Astrocyte (in vitro differentiated cells and primary cell): ENCODE data around the gene TRAP1. TPM values are rescaled to one million over a fixed set of nuclear protein-coding genes. Genes with fewer than 3 reads are reported as not detected.

Experiments
- DNase-seq: peaks from one replicate; pipeline ENCODE4 v3.0.0-alpha.2; 2010; ENCODE audit warnings: low read depth
- FAIRE-seq: peaks from 2 replicates; lab custom pipeline; 2011; peaks lifted over from hg19 to GRCh38; lab: Jason Lieb, UNC
- H2AFZ ChIP-seq: 2 replicates; pipeline ENCODE4 v1.6.0; 2012; ENCODE audit warnings: low read depth, low read length, inconsistent platforms
- H3K27ac ChIP-seq: 2 replicates; pipeline ENCODE4 v1.5.1; 2011; ENCODE audit warnings: low read depth, low read length, inconsistent platforms
- H3K27me3 ChIP-seq: 2 replicates; pipeline ENCODE4 v1.6.0; 2011; ENCODE audit warnings: low read length, inconsistent platforms; ENCODE audit not compliant: insufficient read depth
- H3K36me3 ChIP-seq: 2 replicates; pipeline ENCODE4 v1.5.1; 2011; ENCODE audit warnings: low read length, inconsistent platforms; ENCODE audit not compliant: insufficient read depth
- H3K4me1 ChIP-seq: 2 replicates; pipeline ENCODE4 v1.5.1; 2011; ENCODE audit warnings: low read length, inconsistent platforms; ENCODE audit not compliant: insufficient read depth
- H3K4me2 ChIP-seq: 2 replicates; pipeline ENCODE4 v1.6.0; 2012; ENCODE audit warnings: low read length, inconsistent platforms
- H3K4me3 ChIP-seq: 2 replicates; pipeline ENCODE4 v1.5.1; 2011; ENCODE audit warnings: low read depth, mild to moderate bottlenecking, low read length, inconsistent platforms; ENCODE audit not compliant: insufficient read depth
- H3K79me2 ChIP-seq: 2 replicates; pipeline ENCODE4 v1.6.0; 2012; ENCODE audit warnings: mild to moderate bottlenecking, low read length, inconsistent platforms; ENCODE audit not compliant: insufficient read depth
- H3K9ac ChIP-seq: 2 replicates; pipeline ENCODE4 v1.6.0; 2012; ENCODE audit warnings: mild to moderate bottlenecking, low read length, inconsistent platforms
- H3K9me3 ChIP-seq: 2 replicates; pipeline ENCODE4 v1.5.1; 2012; ENCODE audit warnings: low read depth, mild to moderate bottlenecking, low read length, inconsistent platforms; ENCODE audit not compliant: insufficient read depth
- H4K20me1 ChIP-seq: 2 replicates; pipeline ENCODE4 v1.6.0; 2012; ENCODE audit warnings: low read length, inconsistent platforms; ENCODE audit not compliant: insufficient read depth
- H3K27ac Mint-ChIP-seq: one replicate; pipeline ENCODE4 v1.8.0; 2021; ENCODE audit warnings: mild to moderate bottlenecking, mixed read lengths; ENCODE audit not compliant: unreplicated experiment
- H3K27me3 Mint-ChIP-seq: one replicate; pipeline ENCODE4 v1.8.0; 2021; ENCODE audit warnings: low read depth, mixed read lengths; ENCODE audit not compliant: unreplicated experiment
- H3K36me3 Mint-ChIP-seq: one replicate; pipeline ENCODE4 v1.8.0; 2021; ENCODE audit warnings: low read depth, mixed read lengths; ENCODE audit not compliant: unreplicated experiment
- H3K4me1 Mint-ChIP-seq: one replicate; pipeline ENCODE4 v1.8.0; 2021; ENCODE audit warnings: low read depth, mixed read lengths; ENCODE audit not compliant: unreplicated experiment
- H3K4me3 Mint-ChIP-seq: one replicate; pipeline ENCODE4 v1.8.0; 2021; ENCODE audit warnings: mild to moderate bottlenecking, moderate library complexity, mixed read lengths; ENCODE audit not compliant: unreplicated experiment
- H3K9me3 Mint-ChIP-seq: one replicate; pipeline ENCODE4 v1.8.0; 2021; ENCODE audit warnings: mild to moderate bottlenecking, mixed read lengths; ENCODE audit not compliant: unreplicated experiment
- EZH2 ChIP-seq: IDR thresholded peaks from 2 replicates; pipeline ENCODE4 v1.6.1; 2012; ENCODE audit warnings: mild to moderate bottlenecking, low read length, inconsistent platforms; ENCODE audit not compliant: insufficient read depth
- total RNA-seq: library from RNA; stranded (reverse); gene quantifications from 2 replicates; pipeline ENCODE4 v1.2.1, GENCODE V29; 2021
- TF ChIP-seq, protein P1 (sequence below): IDR thresholded peaks from 2 replicates; pipeline ENCODE4 v1.5.1; 2011; ENCODE audit warnings: low read depth, mild to moderate bottlenecking, inconsistent platforms, low read length, moderate library complexity; ENCODE audit not compliant: insufficient read depth

Gene TRAP1
- total RNA-seq, 1 donor from 2014 or later = 63.3 TPM

DNA sequence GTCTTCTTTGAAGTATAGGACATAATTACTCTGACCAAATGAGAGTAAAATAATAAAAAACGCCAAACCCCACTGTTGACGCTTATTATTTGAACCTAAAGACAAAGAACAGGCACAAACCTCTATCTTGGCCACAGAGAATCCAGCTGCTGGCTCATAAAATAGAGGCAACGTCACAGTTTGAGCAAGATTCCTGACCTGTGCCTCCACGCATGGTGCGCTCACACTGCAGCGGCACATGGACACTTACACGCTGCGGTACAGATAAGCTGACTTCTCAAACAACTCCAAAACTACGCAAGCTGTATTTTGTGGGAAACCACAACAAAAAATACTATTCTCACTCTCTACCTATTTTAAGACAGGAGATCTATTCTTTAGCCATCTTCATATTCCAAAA lies 38.8 kb upstream of the TRAP1 start:
- Histone ChIP-seq H3K27ac (no peak overlapping the region), H3K4me3 (no peak overlapping the region), H2AFZ (no peak overlapping the region), H3K27me3 (no peaks in the 10 kb centered on the region), H3K9ac (no peak overlapping the region), H4K20me1 (peaks cover 61% of the 10 kb centered on the region), H3K9me3 (no peaks in the 10 kb centered on the region), H3K79me2 (peaks cover 37% of the 10 kb centered on the region), H3K36me3 (peaks cover 33% of the 10 kb centered on the region), H3K4me1 (peaks cover 13% of the 10 kb centered on the region), H3K4me2 (no peak overlapping the region)
- H3K4me1 Mint-ChIP-seq = peaks cover 12% of the 10 kb centered on the region
- DNase-seq (no peak), FAIRE-seq (no peak)
- TF ChIP-seq, protein P1, sequence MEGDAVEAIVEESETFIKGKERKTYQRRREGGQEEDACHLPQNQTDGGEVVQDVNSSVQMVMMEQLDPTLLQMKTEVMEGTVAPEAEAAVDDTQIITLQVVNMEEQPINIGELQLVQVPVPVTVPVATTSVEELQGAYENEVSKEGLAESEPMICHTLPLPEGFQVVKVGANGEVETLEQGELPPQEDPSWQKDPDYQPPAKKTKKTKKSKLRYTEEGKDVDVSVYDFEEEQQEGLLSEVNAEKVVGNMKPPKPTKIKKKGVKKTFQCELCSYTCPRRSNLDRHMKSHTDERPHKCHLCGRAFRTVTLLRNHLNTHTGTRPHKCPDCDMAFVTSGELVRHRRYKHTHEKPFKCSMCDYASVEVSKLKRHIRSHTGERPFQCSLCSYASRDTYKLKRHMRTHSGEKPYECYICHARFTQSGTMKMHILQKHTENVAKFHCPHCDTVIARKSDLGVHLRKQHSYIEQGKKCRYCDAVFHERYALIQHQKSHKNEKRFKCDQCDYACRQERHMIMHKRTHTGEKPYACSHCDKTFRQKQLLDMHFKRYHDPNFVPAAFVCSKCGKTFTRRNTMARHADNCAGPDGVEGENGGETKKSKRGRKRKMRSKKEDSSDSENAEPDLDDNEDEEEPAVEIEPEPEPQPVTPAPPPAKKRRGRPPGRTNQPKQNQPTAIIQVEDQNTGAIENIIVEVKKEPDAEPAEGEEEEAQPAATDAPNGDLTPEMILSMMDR = no peak
- TF ChIP-seq EZH2 = no peak
- H3K4me3 Mint-ChIP-seq = no peak overlapping the region
- no peaks in the 10 kb centered on the region for H3K9me3 Mint-ChIP-seq
- H3K27me3 Mint-ChIP-seq = no peaks in the 10 kb centered on the region
- H3K36me3 Mint-ChIP-seq = peaks cover 8% of the 10 kb centered on the region
- no peak overlapping the region for H3K27ac Mint-ChIP-seq

DNA sequence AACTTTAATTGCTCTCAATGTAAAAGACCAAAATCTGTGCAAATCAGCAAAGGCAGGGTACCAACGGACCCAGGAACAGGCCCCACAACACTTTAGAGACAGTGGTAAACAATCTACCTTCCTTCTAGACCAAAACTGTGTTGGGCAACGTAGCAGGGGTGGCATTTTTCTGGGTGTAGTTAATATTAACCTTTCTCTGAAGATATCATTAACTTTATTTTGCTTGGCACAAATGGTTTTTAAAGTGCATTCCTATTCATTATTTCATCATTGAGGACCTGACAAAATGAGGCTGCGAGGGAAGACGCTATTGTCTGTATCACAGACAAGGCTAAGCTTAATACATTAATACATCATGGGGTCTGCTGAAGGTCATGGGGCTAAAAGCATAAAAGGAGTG lies 37.9 kb upstream of the TRAP1 start:
- H3K79me2 ChIP-seq = peaks cover 37% of the 10 kb centered on the region
- TF ChIP-seq EZH2 = no peak
- TF ChIP-seq, protein P1 = no peak
- DNase-seq (peak; percentile 18), FAIRE-seq (no peak)
- peaks cover 30% of the 10 kb centered on the region for H3K36me3 ChIP-seq
- H3K27ac ChIP-seq = no peak overlapping the region
- H3K9me3 Mint-ChIP-seq = no peaks in the 10 kb centered on the region
- no peak overlapping the region for H3K4me3 Mint-ChIP-seq
- H3K4me2 ChIP-seq = no peak overlapping the region
- peaks cover 13% of the 10 kb centered on the region for H3K4me1 ChIP-seq
- no peak overlapping the region for H3K4me3 ChIP-seq
- H3K27me3 Mint-ChIP-seq = no peaks in the 10 kb centered on the region
- no peaks in the 10 kb centered on the region for H3K9me3 ChIP-seq
- peaks cover 62% of the 10 kb centered on the region for H4K20me1 ChIP-seq
- no peaks in the 10 kb centered on the region for H3K27me3 ChIP-seq
- H3K4me1 Mint-ChIP-seq = peaks cover 12% of the 10 kb centered on the region
- no peak overlapping the region for H3K27ac Mint-ChIP-seq
- no peak overlapping the region for H3K9ac ChIP-seq
- no peak overlapping the region for H2AFZ ChIP-seq
- H3K36me3 Mint-ChIP-seq = peaks cover 13% of the 10 kb centered on the region

DNA sequence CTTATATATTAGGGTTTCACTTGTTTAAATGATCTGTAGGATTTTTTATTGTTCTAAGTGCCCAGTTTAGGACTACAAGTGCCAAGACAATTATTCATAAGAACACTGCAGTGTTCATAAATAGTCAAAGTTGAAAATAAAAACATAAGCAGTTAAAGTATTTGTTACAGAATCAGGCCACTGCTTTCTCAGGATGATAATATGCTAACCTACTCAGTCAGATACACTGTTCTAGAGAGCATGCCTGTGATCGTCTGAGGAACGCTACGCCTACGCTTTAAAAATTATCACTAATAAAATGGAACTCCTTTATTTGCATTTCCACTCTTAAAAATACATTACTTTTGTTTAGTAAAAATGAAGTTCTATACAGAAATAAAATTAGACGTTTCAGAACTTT lies 37.4 kb upstream of the TRAP1 start:
- Histone ChIP-seq H3K4me3 (no peak overlapping the region), H3K4me1 (peaks cover 13% of the 10 kb centered on the region), H3K9ac (no peak overlapping the region), H3K27me3 (no peaks in the 10 kb centered on the region), H3K27ac (no peak overlapping the region), H3K79me2 (peaks cover 35% of the 10 kb centered on the region), H2AFZ (no peak overlapping the region), H4K20me1 (peaks cover 60% of the 10 kb centered on the region), H3K36me3 (peaks cover 28% of the 10 kb centered on the region), H3K9me3 (no peaks in the 10 kb centered on the region), H3K4me2 (peak overlapping the region; percentile 28)
- Mint-ChIP-seq H3K4me1 (peaks cover 12% of the 10 kb centered on the region), H3K27me3 (no peaks in the 10 kb centered on the region), H3K27ac (no peak overlapping the region), H3K4me3 (no peak overlapping the region), H3K36me3 (peaks cover 17% of the 10 kb centered on the region), H3K9me3 (no peaks in the 10 kb centered on the region)
- FAIRE-seq (no peak), DNase-seq (no peak)
- no peak for TF ChIP-seq EZH2
- TF ChIP-seq, protein P1 = no peak
